HCT116 (cell line): ENCODE measurements around the gene BMERB1. TPM values are rescaled to one million over a fixed set of nuclear protein-coding genes. Genes with fewer than 3 reads are reported as not detected.
A peak's percentile ranks its signal among the peaks of the same experiment; 100 is the strongest.

Source experiments
- ATAC-seq: fragments of 200-7000 bp; cut with Tn5 transposase; 2 replicates; pipeline ENCODE4 v1.9.1; 2020; ENCODE audit warnings: mild to moderate bottlenecking, moderate library complexity
- BruUV-seq: library from RNA; stranded (reverse); fragments of 400-500 nt; replicated peaks from 2 replicates; lab custom pipeline; 2021; lab: Mats Ljungman, UMichigan
- CTCF ChIA-PET: fragments of 300-600 bp; sonication (Branson Sonifier 250); formaldehyde crosslinking; loops from one replicate; lab custom pipeline; 2021; ENCODE audit warnings: antibody characterized with exemption; lab: Charles Lee
- POLR2A ChIA-PET: fragments of 300-600, 350-600 bp; sonication (Branson Sonifier 250); formaldehyde crosslinking; loops from one replicate; lab custom pipeline; 2021; ENCODE audit warnings: antibody characterized with exemption; lab: Charles Lee
- RAD21 ChIA-PET, 2 experiments: fragments of 300-600 bp; sonication (Branson Sonifier 250); formaldehyde crosslinking; loops; one replicate each; lab custom pipeline; 2023; ENCODE audit warnings: low total read pairs in 2 of 2; ENCODE audit not compliant: uncharacterized antibody in 2 of 2, unreplicated experiment in 2 of 2, low non-redundant PET in 1 of 2; lab: Charles Lee
- DNase-seq: peaks from one replicate; pipeline ENCODE4 v3.0.0-alpha.2; 2010; ENCODE audit warnings: low read depth, low spot score
- H2AFZ ChIP-seq: fragments of 200-600 bp; shearing (Covaris generic), sonication (generic); 2 replicates; pipeline ENCODE4 v1.6.1; 2017; ENCODE audit warnings: low read depth, mixed run types, mixed read lengths, antibody characterized with exemption, low read length; ENCODE audit not compliant: poor library complexity, severe bottlenecking
- H3K27ac ChIP-seq: 2 replicates; pipeline ENCODE4 v1.5.1; 2012; ENCODE audit warnings: low read depth, low read length
- H3K27me3 ChIP-seq: fragments of 200-600 bp; sonication (generic); 2 replicates; pipeline ENCODE4 v1.6.1; 2016; ENCODE audit warnings: mixed run types, low read length, mixed read lengths; ENCODE audit not compliant: insufficient read depth
- H3K36me3 ChIP-seq, 2 experiments: fragments of 200-500 bp in 1 of 2; fragments of 200-600 bp in 1 of 2; sonication (Bioruptor generic) in 1 of 2; sonication (generic) in 1 of 2; 2 replicates each; pipeline versions ENCODE4 v1.5.1 to v1.6.1; 2014 to 2016; ENCODE audit warnings: low read length in 2 of 2, inconsistent platforms in 1 of 2, mixed read lengths in 1 of 2, mixed run types in 1 of 2; ENCODE audit not compliant: insufficient read depth in 2 of 2, control insufficient read depth in 1 of 2
- H3K4me1 ChIP-seq, 2 experiments: fragments of 200-600 bp in 1 of 2; sonication (generic) in 1 of 2; 2 replicates each; pipeline versions ENCODE4 v1.5.1 to v1.6.1; 2012 to 2017; ENCODE audit warnings: low read length in 2 of 2, inconsistent platforms in 1 of 2, mild to moderate bottlenecking in 1 of 2, mixed read lengths in 1 of 2, mixed run types in 1 of 2, moderate library complexity in 1 of 2; ENCODE audit not compliant: insufficient read depth in 2 of 2, control insufficient read depth in 1 of 2
- H3K4me2 ChIP-seq: fragments of 200-600 bp; sonication (generic); 2 replicates; pipeline ENCODE4 v1.6.1; 2017; ENCODE audit warnings: mixed run types, low read length, mixed read lengths
- H3K4me3 ChIP-seq, 2 experiments: fragments of 200-600 bp in 1 of 2; sonication (generic) in 1 of 2; replicated peaks in 1 of 2; 2 replicates each; pipeline ENCODE4 v1.5.1; 2011 to 2016; ENCODE audit warnings: low read length in 2 of 2, control low read depth in 1 of 2, low read depth in 1 of 2, mild to moderate bottlenecking in 1 of 2, mixed read lengths in 1 of 2, mixed run types in 1 of 2
- H3K79me2 ChIP-seq: fragments of 200-600 bp; sonication (generic); 2 replicates; pipeline ENCODE4 v1.6.1; 2017; ENCODE audit warnings: mild to moderate bottlenecking, mixed run types, low read length, moderate library complexity, mixed read lengths; ENCODE audit not compliant: insufficient read depth
- H3K9ac ChIP-seq: fragments of 200-600 bp; sonication (generic); 2 replicates; pipeline ENCODE4 v1.6.1; 2016; ENCODE audit warnings: low read length, mixed read lengths
- H3K9me2 ChIP-seq: fragments of 200-600 bp; sonication (generic), shearing (Covaris generic); 2 replicates; pipeline ENCODE4 v1.6.1; 2017; ENCODE audit warnings: mixed run types, mild to moderate bottlenecking, moderate library complexity; ENCODE audit not compliant: insufficient read depth
- H3K9me3 ChIP-seq, 2 experiments: fragments of 200-500 bp in 1 of 2; fragments of 200-600 bp in 1 of 2; sonication (Bioruptor generic) in 1 of 2; sonication (generic) in 1 of 2; 2 replicates each; pipeline ENCODE4 v1.6.1; 2014 to 2017; ENCODE audit warnings: low read length in 2 of 2, mixed read lengths in 2 of 2, inconsistent platforms in 1 of 2, low read depth in 1 of 2, mild to moderate bottlenecking in 1 of 2, mixed run types in 1 of 2, moderate library complexity in 1 of 2; ENCODE audit not compliant: control insufficient read depth in 1 of 2, insufficient read depth in 1 of 2
- H4K20me1 ChIP-seq: fragments of 200-600 bp; sonication (generic), shearing (Covaris generic); 2 replicates; pipeline ENCODE4 v1.6.1; 2017; ENCODE audit warnings: mixed run types, mild to moderate bottlenecking, moderate library complexity; ENCODE audit not compliant: insufficient read depth
- CBX3 ChIP-seq: IDR thresholded peaks from 2 replicates; pipeline ENCODE4 v1.6.1; 2012; ENCODE audit warnings: low read depth
- CEBPB ChIP-seq: IDR thresholded peaks from 2 replicates; pipeline ENCODE4 v1.6.1; 2012; ENCODE audit warnings: low read depth
- CTCF ChIP-seq, 3 experiments: fragments of 200-600 bp in 1 of 3; sonication (generic) in 1 of 3; IDR thresholded peaks in 2 of 3; conservative IDR thresholded peaks in 1 of 3; 2 replicates each; pipeline ENCODE4 v1.5.1; 2012 to 2017; ENCODE audit warnings: low read depth in 2 of 3, low read length in 2 of 3, antibody characterized with exemption in 1 of 3, borderline replicate concordance in 1 of 3, control low read depth in 1 of 3, mild to moderate bottlenecking in 1 of 3, mixed read lengths in 1 of 3, mixed run types in 1 of 3, moderate library complexity in 1 of 3; ENCODE audit not compliant: insufficient read depth in 1 of 3
- ELF1 ChIP-seq: IDR thresholded peaks from 2 replicates; pipeline ENCODE4 v1.6.1; 2012; ENCODE audit warnings: low read depth, borderline replicate concordance
- EZH2 ChIP-seq: fragments of 200-600 bp; sonication (generic); IDR thresholded peaks from 2 replicates; pipeline ENCODE4 v1.6.1; 2017; ENCODE audit warnings: antibody characterized with exemption, mixed run types
- FOSL1 ChIP-seq: IDR thresholded peaks from 2 replicates; pipeline ENCODE4 v1.6.1; 2012; ENCODE audit warnings: low read depth
- JUND ChIP-seq: IDR thresholded peaks from 2 replicates; pipeline ENCODE4 v1.6.1; 2012
- MAX ChIP-seq: IDR thresholded peaks from 2 replicates; pipeline ENCODE4 v1.6.1; 2012
- POLR2A ChIP-seq: IDR thresholded peaks from 2 replicates; pipeline ENCODE4 v1.7.0; 2011; ENCODE audit warnings: borderline replicate concordance; ENCODE audit not compliant: insufficient read depth, insufficient read length; ENCODE audit errors: extremely low read depth
- POLR2AphosphoS5 ChIP-seq: IDR thresholded peaks from 2 replicates; pipeline ENCODE4 v1.6.1; 2011; ENCODE audit warnings: mild to moderate bottlenecking, low read depth, low read length, moderate library complexity
- RAD21 ChIP-seq: IDR thresholded peaks from 2 replicates; pipeline ENCODE4 v1.6.1; 2012; ENCODE audit warnings: low read depth, mild to moderate bottlenecking
- REST ChIP-seq: IDR thresholded peaks from 2 replicates; pipeline ENCODE4 v1.6.1; 2012; ENCODE audit warnings: low read depth
- SIN3A ChIP-seq: IDR thresholded peaks from 2 replicates; pipeline ENCODE4 v1.6.1; 2012; ENCODE audit warnings: low read depth
- SRF ChIP-seq: IDR thresholded peaks from 2 replicates; pipeline ENCODE4 v1.6.1; 2012; ENCODE audit warnings: low read depth
- TCF7L2 ChIP-seq: IDR thresholded peaks from 2 replicates; pipeline ENCODE4 v1.7.0; 2011; ENCODE audit warnings: borderline replicate concordance, inconsistent platforms; ENCODE audit not compliant: insufficient read depth, insufficient read length; ENCODE audit errors: extremely low read depth
- YY1 ChIP-seq: IDR thresholded peaks from 2 replicates; pipeline ENCODE4 v1.6.1; 2011; ENCODE audit warnings: low read length, low read depth, moderate library complexity, mild to moderate bottlenecking; ENCODE audit not compliant: insufficient replicate concordance; ENCODE audit errors: extremely low read depth
- ZBTB33 ChIP-seq: IDR thresholded peaks from 2 replicates; pipeline ENCODE4 v1.6.1; 2011; ENCODE audit warnings: mild to moderate bottlenecking, low read length, moderate library complexity; ENCODE audit not compliant: insufficient replicate concordance; ENCODE audit errors: extremely low read depth
- ZNF274 ChIP-seq: fragments of 200-500 bp; sonication (Bioruptor generic); IDR thresholded peaks from 2 replicates; pipeline ENCODE4 v1.6.1; 2014; ENCODE audit warnings: mild to moderate bottlenecking, low read depth, low read length, inconsistent platforms
- intact Hi-C: fragments of 100-400 bp; cut with micrococcal nuclease; formaldehyde crosslinking; loops from 2 replicates; pipeline ENCODE4 v1.10.0; 2022
- total RNA-seq: library from RNA; stranded (reverse); gene quantifications from one replicate; pipeline ENCODE4 v1.2.1, GENCODE V29; 2021; ENCODE audit not compliant: unreplicated experiment
- TF ChIP-seq, protein P1 (sequence below): IDR thresholded peaks from 2 replicates; pipeline ENCODE4 v1.6.1; 2012

Gene BMERB1
- total RNA-seq, 1 experiment from 2014 or later, result 43.6 TPM

DNA sequence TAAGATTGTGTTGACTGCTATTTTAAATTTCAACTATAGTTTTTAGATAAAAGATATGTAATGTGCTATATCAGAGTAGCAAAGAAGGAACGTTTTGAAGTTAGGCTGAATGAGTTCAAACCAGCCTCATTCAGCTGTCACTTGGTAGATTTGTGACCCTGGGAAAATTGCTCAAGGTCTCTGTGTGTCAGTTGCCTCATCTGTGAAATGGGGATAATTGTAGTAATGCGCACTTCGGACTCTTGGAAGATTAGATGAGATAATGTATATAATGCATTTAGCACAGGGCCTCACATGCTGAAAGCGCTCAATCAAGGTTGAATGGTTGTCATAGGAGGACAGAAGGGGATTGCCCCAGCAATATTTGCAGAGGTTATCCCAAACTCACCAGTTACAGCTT lies 4.7 kb downstream of the BMERB1 start (continued):
- TF ChIP-seq ZNF274 (no peak), SIN3A (no peak), SRF (no peak), MAX (no peak), RAD21 (no peak), JUND (no peak), CBX3 (no peak), YY1 (no peak)

GRCh38 chr16:15439521-15439920 lies 5.1 kb downstream of the BMERB1 start:
- RAD21 ChIA-PET, result no interaction called here
- Histone ChIP-seq H3K79me2 (peaks cover 48% of the 10 kb centered on the region), H3K4me2 (peak overlapping the region; percentile 48), H3K27ac (peak overlapping the region; percentile 40), H3K27me3 (no peaks in the 10 kb centered on the region), H3K9ac (peak overlapping the region; percentile 24), H4K20me1 (no peaks in the 10 kb centered on the region), H2AFZ (peak overlapping the region; percentile 19), H3K4me3 (no peak overlapping the region), H3K9me3 (no peaks in the 10 kb centered on the region), H3K4me1 (peaks cover 33 to 51% of the 10 kb centered on the region in 2 experiments), H3K36me3 (no peaks in the 10 kb centered on the region), H3K9me2 (no peaks in the 10 kb centered on the region)
- CTCF ChIA-PET, result interaction anchor here (1.5 kb wide), 1 partner anchor 12 kb away, joined by 5 read pairs; no protein-coding TSS in a partner anchor
- ATAC-seq (no peak), DNase-seq (no peak)
- no TSS peak for BruUV-seq
- intact Hi-C loops, result loop anchor here (5.0 to 10.0 kb wide), 2 partner anchors 45 to 63 kb away; no protein-coding TSS in a partner anchor
- POLR2A ChIA-PET, result no interaction called here
- TF ChIP-seq JUND (no peak), ZBTB33 (no peak), CTCF (IDR thresholded peaks at IDR 0.05 in 2 of 3, conservative IDR thresholded peaks at IDR 0.05 in 1 of 3; ENCODE audit: borderline replicate concordance in 1 of 3, insufficient read depth in 1 of 3, low read depth in 2 of 3, low read length in 2 of 3) (no peak), POLR2A (no peak), SRF (no peak), CBX3 (no peak), TCF7L2 (no peak), CEBPB (no peak), REST (no peak), POLR2AphosphoS5 (no peak), ELF1 (no peak), EZH2 (no peak), FOSL1 (no peak)
- TF ChIP-seq, protein P1, sequence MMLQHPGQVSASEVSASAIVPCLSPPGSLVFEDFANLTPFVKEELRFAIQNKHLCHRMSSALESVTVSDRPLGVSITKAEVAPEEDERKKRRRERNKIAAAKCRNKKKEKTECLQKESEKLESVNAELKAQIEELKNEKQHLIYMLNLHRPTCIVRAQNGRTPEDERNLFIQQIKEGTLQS, result no peak
